Measurements from ENCODE around the gene DGKH.

GRCh38 chr13:42001580-42001979 lies 46.9 kb upstream of the DGKH start:
- no peak for TF ChIP-seq CTCF (IDR thresholded peaks at IDR 0.05)
- TF ChIP-seq POLR2A (IDR thresholded peaks at IDR 0.05): no peak

Data from body of pancreas (tissue), 4 donors.